ENCODE measurements around the gene NPLOC4. TPM values are rescaled to one million over a fixed set of nuclear protein-coding genes. Genes with fewer than 3 reads are reported as not detected.

Gene NPLOC4
- total RNA-seq, 4 donors from 2014 or later: 45.8 to 98.5 (median 58.1) TPM

GRCh38 chr17:81599719-81600486 lies 37.0 kb downstream of the NPLOC4 start:
- no peak for DNase-seq
- Histone ChIP-seq H3K36me3 (peaks cover 32 to 38% of the 10 kb centered on the region in 2 donors), H3K27ac (no peak overlapping the region), H3K4me1 (peaks cover 0 to 4% of the 10 kb centered on the region in 2 donors), H3K27me3 (no peaks in the 10 kb centered on the region), H3K4me3 (replicated peaks in 1 of 3) (no peak overlapping the region), H3K9me3 (no peaks in the 10 kb centered on the region)
- no peak for TF ChIP-seq POLR2A (IDR thresholded peaks at IDR 0.05)
- TF ChIP-seq, protein P1, sequence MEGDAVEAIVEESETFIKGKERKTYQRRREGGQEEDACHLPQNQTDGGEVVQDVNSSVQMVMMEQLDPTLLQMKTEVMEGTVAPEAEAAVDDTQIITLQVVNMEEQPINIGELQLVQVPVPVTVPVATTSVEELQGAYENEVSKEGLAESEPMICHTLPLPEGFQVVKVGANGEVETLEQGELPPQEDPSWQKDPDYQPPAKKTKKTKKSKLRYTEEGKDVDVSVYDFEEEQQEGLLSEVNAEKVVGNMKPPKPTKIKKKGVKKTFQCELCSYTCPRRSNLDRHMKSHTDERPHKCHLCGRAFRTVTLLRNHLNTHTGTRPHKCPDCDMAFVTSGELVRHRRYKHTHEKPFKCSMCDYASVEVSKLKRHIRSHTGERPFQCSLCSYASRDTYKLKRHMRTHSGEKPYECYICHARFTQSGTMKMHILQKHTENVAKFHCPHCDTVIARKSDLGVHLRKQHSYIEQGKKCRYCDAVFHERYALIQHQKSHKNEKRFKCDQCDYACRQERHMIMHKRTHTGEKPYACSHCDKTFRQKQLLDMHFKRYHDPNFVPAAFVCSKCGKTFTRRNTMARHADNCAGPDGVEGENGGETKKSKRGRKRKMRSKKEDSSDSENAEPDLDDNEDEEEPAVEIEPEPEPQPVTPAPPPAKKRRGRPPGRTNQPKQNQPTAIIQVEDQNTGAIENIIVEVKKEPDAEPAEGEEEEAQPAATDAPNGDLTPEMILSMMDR (IDR thresholded peaks at IDR 0.05): no peak
- 77 to 85% methylated on average over 9 to 10 of the region's 10 CpGs for WGBS, 2 donors
- intact Hi-C loops (cut with DNase I): loop anchor here (5.0 to 10.0 kb wide), 2 partner anchors 55 to 348 kb away; no protein-coding TSS in a partner anchor

DNA sequence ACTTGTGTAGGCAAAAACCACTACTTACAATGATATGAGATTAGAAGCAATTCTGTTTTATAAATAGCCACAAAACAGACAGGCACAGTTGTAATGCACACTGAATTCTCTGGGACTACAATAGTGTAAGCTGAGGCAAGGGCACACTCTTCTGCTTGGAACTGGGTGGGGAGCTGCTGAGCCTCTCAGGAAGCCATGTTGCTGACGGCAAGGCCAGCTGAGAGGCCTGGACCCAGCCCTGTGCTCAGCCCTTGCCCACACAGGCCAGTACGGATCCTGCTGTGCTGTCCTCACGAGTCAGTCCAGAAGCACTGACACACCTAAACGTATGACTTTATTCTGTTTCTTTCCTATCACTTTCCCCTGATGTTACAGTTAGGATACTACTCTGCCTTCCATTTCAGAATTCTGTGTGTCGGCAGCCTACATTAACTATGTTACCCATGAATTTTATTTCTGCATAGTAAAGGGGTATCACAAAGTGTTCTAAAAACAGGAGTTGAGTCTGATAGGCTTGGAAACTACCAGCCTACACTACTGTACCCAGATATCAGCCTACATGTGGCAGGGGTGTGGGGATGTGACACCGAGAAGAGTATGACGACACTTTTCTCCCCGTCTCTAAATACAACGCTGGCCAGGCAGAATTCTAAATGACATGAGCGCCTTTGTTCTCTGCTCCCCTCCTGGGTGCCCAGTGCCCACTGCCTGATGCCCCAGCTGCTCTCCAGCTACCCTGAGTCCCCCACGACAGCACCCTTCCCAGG lies 43.6 kb downstream of the NPLOC4 start:
- Histone ChIP-seq H3K4me3 (replicated peaks in 1 of 3) (no peak overlapping the region), H3K36me3 (peaks cover 37 to 70% of the 10 kb centered on the region in 2 donors), H3K27me3 (no peaks in the 10 kb centered on the region), H3K27ac (no peak overlapping the region), H3K4me1 (peaks cover 0 to 4% of the 10 kb centered on the region in 2 donors), H3K9me3 (no peaks in the 10 kb centered on the region)
- WGBS, 2 donors: 96% methylated on average over 11 of the region's 11 CpGs
- DNase-seq: no peak
- TF ChIP-seq, protein P1 (IDR thresholded peaks at IDR 0.05): no peak
- TF ChIP-seq POLR2A (IDR thresholded peaks at IDR 0.05): no peak
- intact Hi-C loops (cut with DNase I): no loop called here

DNA sequence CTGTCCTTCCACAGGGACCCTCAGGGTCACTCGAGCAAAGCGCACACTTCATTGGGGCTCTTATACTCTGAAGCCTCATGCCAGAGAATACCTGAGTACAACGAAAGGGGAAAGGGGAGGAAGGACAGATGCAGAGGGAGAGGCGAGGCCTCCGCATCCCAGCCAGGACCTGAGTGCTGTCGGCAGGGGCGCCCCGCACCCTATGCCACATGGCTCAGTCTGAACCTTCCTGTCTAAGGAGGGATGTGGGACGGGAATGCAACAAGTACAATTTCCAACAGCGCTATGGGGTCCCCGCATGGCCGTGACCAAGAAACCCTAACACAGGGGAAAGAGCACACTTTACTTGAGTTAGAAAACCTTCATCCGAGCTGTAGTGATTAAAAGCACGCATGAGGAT lies 44.9 kb downstream of the NPLOC4 start:
- Histone ChIP-seq H3K4me3 (replicated peaks in 1 of 3) (no peak overlapping the region), H3K4me1 (peaks cover 0 to 4% of the 10 kb centered on the region in 2 donors), H3K36me3 (peaks cover 41 to 76% of the 10 kb centered on the region in 2 donors), H3K9me3 (no peaks in the 10 kb centered on the region), H3K27ac (no peak overlapping the region), H3K27me3 (no peaks in the 10 kb centered on the region)
- intact Hi-C loops (cut with DNase I): no loop called here
- 86 to 89% methylated on average over 14 of the region's 14 CpGs for WGBS, 2 donors
- no peak for TF ChIP-seq POLR2A (IDR thresholded peaks at IDR 0.05)
- TF ChIP-seq, protein P1 (IDR thresholded peaks at IDR 0.05): no peak
- no peak for DNase-seq

- Histone ChIP-seq H3K4me3 (replicated peaks in 1 of 3) (no peak overlapping the region), H3K36me3 (peaks cover 52 to 75% of the 10 kb centered on the region in 2 donors), H3K9me3 (no peaks in the 10 kb centered on the region), H3K27ac (no peak overlapping the region), H3K4me1 (no peaks in the 10 kb centered on the region), H3K27me3 (no peaks in the 10 kb centered on the region)
- intact Hi-C loops (cut with DNase I): no loop called here
- WGBS, 2 donors: 93 to 98% methylated on average over 8 of the region's 8 CpGs
- DNase-seq: no peak
- no peak for TF ChIP-seq POLR2A (IDR thresholded peaks at IDR 0.05)
- TF ChIP-seq, protein P1 (IDR thresholded peaks at IDR 0.05): no peak
Measured at GRCh38 chr17:81590121-81590520, 46.8 kb downstream of the NPLOC4 start.

DNA sequence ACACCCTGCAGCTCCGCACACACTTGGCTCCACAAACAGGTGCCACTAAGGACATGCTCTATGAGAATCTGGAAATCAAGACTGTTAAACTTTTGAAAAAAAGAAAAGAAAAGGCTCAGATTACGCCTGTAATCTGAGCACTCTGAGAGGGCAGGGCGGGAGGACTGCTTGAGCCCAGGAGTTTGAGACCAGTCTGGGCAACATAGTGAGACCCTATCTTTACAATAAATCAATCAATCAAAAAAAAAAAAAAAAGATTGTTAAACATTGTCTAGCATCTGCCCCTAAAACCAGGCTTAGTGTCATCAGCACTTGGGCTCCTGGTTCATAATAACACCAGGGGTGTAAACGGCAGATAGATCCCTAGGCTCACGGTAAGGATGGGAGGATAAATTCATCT lies 47.3 kb downstream of the NPLOC4 start:
- H3K27ac ChIP-seq: no peak overlapping the region
- WGBS, 2 donors: 94% methylated on average over 5 of the region's 5 CpGs
- TF ChIP-seq, protein P1 (IDR thresholded peaks at IDR 0.05): no peak
- TF ChIP-seq POLR2A (IDR thresholded peaks at IDR 0.05): no peak
- H3K4me3 ChIP-seq (replicated peaks in 1 of 3): no peak overlapping the region
- no peaks in the 10 kb centered on the region for H3K9me3 ChIP-seq
- intact Hi-C loops (cut with DNase I): no loop called here
- H3K27me3 ChIP-seq: no peaks in the 10 kb centered on the region
- no peak for DNase-seq
- peaks cover 50 to 73% of the 10 kb centered on the region in 2 donors for H3K36me3 ChIP-seq
- no peaks in the 10 kb centered on the region for H3K4me1 ChIP-seq

All from thyroid gland (tissue), 4 donors.